ENCODE results near the gene FAM149B1. TPM values are rescaled to one million over a fixed set of nuclear protein-coding genes. Genes with fewer than 3 reads are reported as not detected.

FAM149B1 gene
- total and polyA plus RNA-seq, 2 of the 13 experiments (the other 11 are each of a cell fraction or from before 2014, with no cell fraction given) = 9.3 to 16.8 TPM

GRCh38 chr10:73252445-73253224 is 84.7 kb downstream of the FAM149B1 start, which contains the start of gene MRPS16:
TSS of gene MRPS16 (minus strand) at chr10:73252644. CDS start at chr10:73252482, 162 bp downstream.
- H3K27ac ChIP-seq (ENCODE audit: extremely low read length, insufficient read depth, low read length) = peak within 1 kb of the TSS; percentile 88
- H4K20me1 ChIP-seq (ENCODE audit: insufficient read depth, low read length) = no peaks in the 10 kb centered on the region
- H3K36me3 ChIP-seq (replicated peaks in 1 of 2; ENCODE audit: control insufficient read depth in 1 of 2, insufficient read depth in 2 of 2, low read length in 2 of 2) = peaks cover 0 to 8% of the 10 kb centered on the region in 2 experiments; a peak in 2 of 5 replicates
- ATAC-seq = peak; percentile 87
- peak; percentile 95 for DNase-seq (ENCODE audit: low spot score)
- WGBS (ENCODE audit: low lambda C conversion rate) = 0% methylated on average over 19 of the region's 51 CpGs
- in situ Hi-C loops (cut with HindIII; ENCODE audit: extremely low pct_ligation_motif_present, low pct_unique_long_range_greater_than_20kb) = loop anchor here (10.0 to 25.0 kb wide), 2 partner anchors 242 to 385 kb away; partner anchors contain the start of genes MYOZ1 and PPP3CB
- ChIA-PET POLR2A (interaction anchor here (0.7 to 2.9 kb wide), 8 partner anchors 10 to 478 kb away, joined by 3 to 21 read pairs (median 4); partner anchors contain the start of genes ANXA7, CFAP70 and PPP3CB), CTCF (ENCODE audit: low intra/inter-chr PET ratio, low total read pairs) (no interaction called here)
- peak within 1 kb of the TSS; percentile 42 for H2AFZ ChIP-seq (ENCODE audit: low read length)
- H3K27me3 ChIP-seq (ENCODE audit: control insufficient read depth in 1 of 2, insufficient read depth in 2 of 2, low read length in 2 of 2) = no peaks in the 10 kb centered on the region; a peak in 1 of 5 replicates
- intact Hi-C loops (cut with micrococcal nuclease; ENCODE audit: unreplicated experiment) = no loop called here
- H3K79me2 ChIP-seq (ENCODE audit: insufficient read depth, low read length) = peaks cover 35% of the 10 kb centered on the region
- FAIRE-seq = peak; percentile 99
- H3K9ac ChIP-seq (ENCODE audit: insufficient read depth, low read depth, low read length) = peak within 1 kb of the TSS; percentile 99
- H3K9me3 ChIP-seq (ENCODE audit: low read length) = no peaks in the 10 kb centered on the region
- H3K4me2 ChIP-seq (ENCODE audit: low read depth, low read length) = peak within 1 kb of the TSS; percentile 95
- peak within 1 kb of the TSS; percentile 78 to 92 (median 84) for H3K4me3 ChIP-seq (replicated peaks in 1 of 3; ENCODE audit: insufficient read depth in 1 of 3, low read depth in 2 of 3, low read length in 3 of 3)
- H3K4me1 ChIP-seq (ENCODE audit: insufficient read depth, low read length) = peaks cover 33% of the 10 kb centered on the region
- TSS peak; percentile 84 for BruUV-seq (replicated peaks)
- TF ChIP-seq ATF7 (IDR thresholded peaks at IDR 0.05) (no peak), ATF7 (CRISPR knock-in tag; IDR thresholded peaks at IDR 0.05) (0 out of 2 replicates have a peak, but pooled peaks have one; percentile 72), ZMAT3 (CRISPR knock-in tag; conservative IDR thresholded peaks at IDR 0.05) (peak; percentile 63), SETDB1 (CRISPR knock-in tag; IDR thresholded peaks at IDR 0.05; ENCODE audit: borderline replicate concordance) (no peak), RORA (CRISPR knock-in tag; IDR thresholded peaks at IDR 0.05) (no peak), SOX5 (CRISPR knock-in tag; IDR thresholded peaks at IDR 0.05; ENCODE audit: borderline replicate concordance) (no peak; the same call in none of the 2 replicates), PAF1 (CRISPR knock-in tag; IDR thresholded peaks at IDR 0.05) (no peak), CENPT (CRISPR knock-in tag; IDR thresholded peaks at IDR 0.05; ENCODE audit: low read depth) (no peak), FOXO1 (CRISPR knock-in tag; IDR thresholded peaks at IDR 0.05) (no peak), HNF1B (CRISPR knock-in tag; IDR thresholded peaks at IDR 0.05) (peak; percentile 92), MNT (IDR thresholded peaks at IDR 0.05) (peak; percentile 55), CENPBD1 (CRISPR knock-in tag; IDR thresholded peaks at IDR 0.05; ENCODE audit: borderline replicate concordance, low read depth) (no peak), PAX8 (CRISPR knock-in tag; IDR thresholded peaks at IDR 0.05; ENCODE audit: borderline replicate concordance) (no peak), POLR2AphosphoS5 (IDR thresholded peaks at IDR 0.05; ENCODE audit: low read depth, low read length) (peak; percentile 97), ZNF678 (CRISPR knock-in tag; IDR thresholded peaks at IDR 0.05) (peak; percentile 15; the same call in 1 of the 2 replicates), ZMAT5 (CRISPR knock-in tag; IDR thresholded peaks at IDR 0.05; ENCODE audit: borderline replicate concordance, low read depth) (no peak), ZNF709 (CRISPR knock-in tag; IDR thresholded peaks at IDR 0.05) (peak; percentile 76; the same call in 1 of the 2 replicates), NFE2L2 (IDR thresholded peaks at IDR 0.05; ENCODE audit: low read length) (no peak), E2F1 (CRISPR knock-in tag; IDR thresholded peaks at IDR 0.05) (peak; percentile 92), ATRX (CRISPR knock-in tag; IDR thresholded peaks at IDR 0.05; ENCODE audit: borderline replicate concordance) (no peak)

All from HepG2 (cell line).